ENCODE measurements around the gene QRICH2.
A peak's percentile ranks its signal among the peaks of the same experiment; 100 is the strongest.

The QRICH2 gene

GRCh38 chr17:76264755-76265623 lies 43.1 kb downstream of the QRICH2 start, which contains the start of gene UBALD2:
Gene UBALD2, plus strand, starts transcription at chr17:76265348. Its CDS starts 158 bp downstream, at chr17:76265506.
- peak; percentile 100 for DNase-seq

- no peak for DNase-seq
These were observed 43.7 kb downstream of the QRICH2 start for GRCh38 chr17:76264425-76264754.

- no peak for DNase-seq
These were observed 44.2 kb downstream of the QRICH2 start for GRCh38 chr17:76263896-76264295.

GRCh38 chr17:76262732-76263344 lies 45.2 kb downstream of the QRICH2 start:
- peak; percentile 58 for DNase-seq

GRCh38 chr17:76261421-76262215 lies 46.5 kb downstream of the QRICH2 start:
- DNase-seq = peak; percentile 58

- DNase-seq = no peak
These were observed 47.4 kb downstream of the QRICH2 start for GRCh38 chr17:76260669-76261068.

- DNase-seq = no peak
These were observed 47.9 kb downstream of the QRICH2 start for GRCh38 chr17:76260220-76260619.

- DNase-seq = peak; percentile 67
These were observed 51.5 kb downstream of the QRICH2 start for GRCh38 chr17:76256430-76257050.

- no peak for DNase-seq
These were observed 52.2 kb downstream of the QRICH2 start for GRCh38 chr17:76255801-76256429.

GRCh38 chr17:76254275-76254674 lies 53.8 kb downstream of the QRICH2 start:
- no peak for DNase-seq

GRCh38 chr17:76253841-76254240 lies 54.2 kb downstream of the QRICH2 start:
- DNase-seq = no peak

GRCh38 chr17:76252967-76253766 lies 54.9 kb downstream of the QRICH2 start:
- DNase-seq = peak; percentile 44

- DNase-seq = peak; percentile 77
These were observed 55.8 kb downstream of the QRICH2 start for GRCh38 chr17:76252040-76252954.

- no peak for DNase-seq
These were observed 56.5 kb downstream of the QRICH2 start for GRCh38 chr17:76251478-76252039.

- no peak for DNase-seq
These were observed 57.9 kb downstream of the QRICH2 start for GRCh38 chr17:76250141-76250540.

GRCh38 chr17:76248013-76248782 lies 59.9 kb downstream of the QRICH2 start:
- DNase-seq = no peak

- DNase-seq = no peak
These were observed 60.8 kb downstream of the QRICH2 start for GRCh38 chr17:76247304-76247703.

GRCh38 chr17:76246080-76247066 lies 61.7 kb downstream of the QRICH2 start:
- DNase-seq = peak; percentile 95
